H1 (cell line): ENCODE measurements around the gene CERS3.

ENCODE experiments used
- CEBPB ChIP-seq: IDR thresholded peaks from 2 replicates; pipeline ENCODE4 v1.6.1; 2012; ENCODE audit warnings: low read depth, low read length
- JUND ChIP-seq: IDR thresholded peaks from 2 replicates; pipeline ENCODE4 v1.6.1; 2011; ENCODE audit warnings: mild to moderate bottlenecking, improper control_type of control experiment, low read length
- POLR2A ChIP-seq, 2 experiments: IDR thresholded peaks; 1 replicate in 1 of 2; 2 replicates in 1 of 2; pipeline ENCODE4 v1.6.1; 2011; ENCODE audit warnings: low read depth in 2 of 2, low read length in 2 of 2, mild to moderate bottlenecking in 2 of 2; ENCODE audit errors: control extremely low read depth in 1 of 2
- POLR2AphosphoS5 ChIP-seq: IDR thresholded peaks from 2 replicates; pipeline ENCODE4 v1.6.1; 2011; ENCODE audit warnings: low read depth, low read length
- RFX5 ChIP-seq: IDR thresholded peaks from 2 replicates; pipeline ENCODE4 v1.6.1; 2011; ENCODE audit warnings: low read depth, low read length, improper control_type of control experiment, borderline replicate concordance
- SIN3A ChIP-seq, 2 experiments: IDR thresholded peaks in 1 of 2; conservative IDR thresholded peaks in 1 of 2; 2 replicates each; pipeline ENCODE4 v1.6.1; 2011 to 2012; ENCODE audit warnings: low read length in 2 of 2, improper control_type of control experiment in 1 of 2, low read depth in 1 of 2, mild to moderate bottlenecking in 1 of 2
- TF ChIP-seq, protein P1 (sequence below), 3 experiments: IDR thresholded peaks; 1 replicate in 2 of 3; 2 replicates in 1 of 3; pipeline versions ENCODE4 v1.5.1 to v1.6.1; 2011; ENCODE audit warnings: low read length in 3 of 3, mild to moderate bottlenecking in 3 of 3, inconsistent platforms in 2 of 3, low read depth in 1 of 3, moderate library complexity in 1 of 3; ENCODE audit not compliant: insufficient read depth in 1 of 3; ENCODE audit errors: control extremely low read depth in 1 of 3

- TF ChIP-seq CEBPB, result no peak
- no peak for TF ChIP-seq JUND
- TF ChIP-seq SIN3A (conservative IDR thresholded peaks at IDR 0.05 in 1 of 2, IDR thresholded peaks at IDR 0.05 in 1 of 2; ENCODE audit: low read depth in 1 of 2, low read length in 2 of 2), result no peak
- TF ChIP-seq POLR2A (IDR thresholded peaks at IDR 0.05; ENCODE audit: control extremely low read depth in 1 of 2, low read depth in 2 of 2, low read length in 2 of 2), result no peak
- no peak for TF ChIP-seq RFX5
- TF ChIP-seq, protein P1, sequence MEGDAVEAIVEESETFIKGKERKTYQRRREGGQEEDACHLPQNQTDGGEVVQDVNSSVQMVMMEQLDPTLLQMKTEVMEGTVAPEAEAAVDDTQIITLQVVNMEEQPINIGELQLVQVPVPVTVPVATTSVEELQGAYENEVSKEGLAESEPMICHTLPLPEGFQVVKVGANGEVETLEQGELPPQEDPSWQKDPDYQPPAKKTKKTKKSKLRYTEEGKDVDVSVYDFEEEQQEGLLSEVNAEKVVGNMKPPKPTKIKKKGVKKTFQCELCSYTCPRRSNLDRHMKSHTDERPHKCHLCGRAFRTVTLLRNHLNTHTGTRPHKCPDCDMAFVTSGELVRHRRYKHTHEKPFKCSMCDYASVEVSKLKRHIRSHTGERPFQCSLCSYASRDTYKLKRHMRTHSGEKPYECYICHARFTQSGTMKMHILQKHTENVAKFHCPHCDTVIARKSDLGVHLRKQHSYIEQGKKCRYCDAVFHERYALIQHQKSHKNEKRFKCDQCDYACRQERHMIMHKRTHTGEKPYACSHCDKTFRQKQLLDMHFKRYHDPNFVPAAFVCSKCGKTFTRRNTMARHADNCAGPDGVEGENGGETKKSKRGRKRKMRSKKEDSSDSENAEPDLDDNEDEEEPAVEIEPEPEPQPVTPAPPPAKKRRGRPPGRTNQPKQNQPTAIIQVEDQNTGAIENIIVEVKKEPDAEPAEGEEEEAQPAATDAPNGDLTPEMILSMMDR (IDR thresholded peaks at IDR 0.05; ENCODE audit: control extremely low read depth in 1 of 3, insufficient read depth in 1 of 3, low read depth in 1 of 3, low read length in 3 of 3), result no peak
- TF ChIP-seq POLR2AphosphoS5, result no peak
These were observed 44.3 kb downstream of the CERS3 start for GRCh38 chr15:100484443-100484842.
